ENCODE data around the gene TYMS.

TYMS gene

GRCh38 chr18:623761-624620 is 33.5 kb upstream of the TYMS start:
- peak; percentile 76 for TF ChIP-seq CTCF (IDR thresholded peaks at IDR 0.05; ENCODE audit: low read depth, low read length, missing control alignments)
- peak; percentile 40 for DNase-seq (ENCODE audit: extremely low read depth, low read depth)
- no peak overlapping the region for H3K4me3 ChIP-seq (replicated peaks; ENCODE audit: low read depth, low read length)

GRCh38 chr18:627231-627630 is 30.2 kb upstream of the TYMS start:
- no peak for DNase-seq (ENCODE audit: extremely low read depth, low read depth)
- TF ChIP-seq CTCF (IDR thresholded peaks at IDR 0.05; ENCODE audit: low read depth, low read length, missing control alignments): no peak

GRCh38 chr18:629269-630150 is 27.9 kb upstream of the TYMS start:
- peak; percentile 5 for TF ChIP-seq CTCF (IDR thresholded peaks at IDR 0.05; ENCODE audit: low read depth, low read length, missing control alignments)
- H3K4me3 ChIP-seq (replicated peaks; ENCODE audit: low read depth, low read length): no peak overlapping the region
- DNase-seq (ENCODE audit: extremely low read depth, low read depth): no peak

More at GRCh38 chr18:627231-627630, 30.2 kb upstream of the TYMS start:
- H3K4me3 ChIP-seq (replicated peaks; ENCODE audit: low read depth, low read length): no peak overlapping the region

- no peak for DNase-seq (ENCODE audit: extremely low read depth, low read depth)
- no peak for TF ChIP-seq CTCF (IDR thresholded peaks at IDR 0.05; ENCODE audit: low read depth, low read length, missing control alignments)
- no peak overlapping the region for H3K4me3 ChIP-seq (replicated peaks; ENCODE audit: low read depth, low read length)
Observed at GRCh38 chr18:631560-631959, 25.9 kb upstream of the TYMS start.

- DNase-seq (ENCODE audit: extremely low read depth, low read depth): no peak
- no peak for TF ChIP-seq CTCF (IDR thresholded peaks at IDR 0.05; ENCODE audit: low read depth, low read length, missing control alignments)
- H3K4me3 ChIP-seq (replicated peaks; ENCODE audit: low read depth, low read length): no peak overlapping the region
Observed at GRCh38 chr18:634551-635045, 22.9 kb upstream of the TYMS start.

GRCh38 chr18:635171-635570 is 22.3 kb upstream of the TYMS start:
- TF ChIP-seq CTCF (IDR thresholded peaks at IDR 0.05; ENCODE audit: low read depth, low read length, missing control alignments): no peak
- no peak overlapping the region for H3K4me3 ChIP-seq (replicated peaks; ENCODE audit: low read depth, low read length)
- DNase-seq (ENCODE audit: extremely low read depth, low read depth): no peak
